Middle frontal gyrus (tissue), 1 donor: ENCODE measurements around the gene IPPK.

ENCODE experiments used
- DNase-seq: peaks from one replicate; pipeline ENCODE4 v3.0.0-alpha.2; 2015; ENCODE audit warnings: low spot score; ENCODE audit errors: extremely low spot score

Gene IPPK

GRCh38 chr9:92657296-92658094 is 12.4 kb downstream of the IPPK start:
- DNase-seq: no peak

GRCh38 chr9:92656537-92656925 is 13.4 kb downstream of the IPPK start:
- DNase-seq: no peak

GRCh38 chr9:92655896-92656536 is 13.9 kb downstream of the IPPK start:
- no peak for DNase-seq

- no peak for DNase-seq
These were observed 14.6 kb downstream of the IPPK start for GRCh38 chr9:92655366-92655765.

- no peak for DNase-seq
These were observed 15.2 kb downstream of the IPPK start for GRCh38 chr9:92654481-92655301.

GRCh38 chr9:92652461-92652860 is 17.5 kb downstream of the IPPK start:
- no peak for DNase-seq

- no peak for DNase-seq
These were observed 18.9 kb downstream of the IPPK start for GRCh38 chr9:92650839-92651621.

- no peak for DNase-seq
These were observed 19.6 kb downstream of the IPPK start for GRCh38 chr9:92650296-92650695.

- no peak for DNase-seq
These were observed 20.9 kb downstream of the IPPK start for GRCh38 chr9:92649007-92649406.

- DNase-seq: no peak
These were observed 21.4 kb downstream of the IPPK start for GRCh38 chr9:92648474-92648971.

GRCh38 chr9:92647671-92648473 is 22.1 kb downstream of the IPPK start:
- no peak for DNase-seq

- DNase-seq: no peak
These were observed 24.9 kb downstream of the IPPK start for GRCh38 chr9:92645041-92645440.

- DNase-seq: no peak
These were observed 25.7 kb downstream of the IPPK start for GRCh38 chr9:92644278-92644677.

- DNase-seq: no peak
These were observed 27.4 kb downstream of the IPPK start for GRCh38 chr9:92642564-92642963.

GRCh38 chr9:92642041-92642451 is 27.9 kb downstream of the IPPK start:
- DNase-seq: no peak

GRCh38 chr9:92641092-92641809 is 28.7 kb downstream of the IPPK start:
- DNase-seq: no peak

GRCh38 chr9:92640398-92641091 is 29.4 kb downstream of the IPPK start:
- no peak for DNase-seq

- DNase-seq: no peak
These were observed 30.1 kb downstream of the IPPK start for GRCh38 chr9:92639791-92640271.

- no peak for DNase-seq
These were observed 30.8 kb downstream of the IPPK start for GRCh38 chr9:92639124-92639523.
